ENCODE data around the gene CKB.

CKB gene

GRCh38 chr14:103500148-103500990 is 22.3 kb downstream of the CKB start:
- no peak overlapping the region for H3K4me3 ChIP-seq (ENCODE audit: control insufficient read depth, low read depth, low read length)
- TF ChIP-seq CTCF (conservative IDR thresholded peaks at IDR 0.05; ENCODE audit: control insufficient read depth, insufficient read depth, low read depth, low read length): peak; percentile 96
- DNase-seq (ENCODE audit: low read depth): peak; percentile 84

GRCh38 chr14:103499709-103500108 is 22.9 kb downstream of the CKB start:
- no peak for TF ChIP-seq CTCF (conservative IDR thresholded peaks at IDR 0.05; ENCODE audit: control insufficient read depth, insufficient read depth, low read depth, low read length)
- no peak for DNase-seq (ENCODE audit: low read depth)
- H3K4me3 ChIP-seq (ENCODE audit: control insufficient read depth, low read depth, low read length): no peak overlapping the region

- no peak overlapping the region for H3K4me3 ChIP-seq (ENCODE audit: control insufficient read depth, low read depth, low read length)
- no peak for TF ChIP-seq CTCF (conservative IDR thresholded peaks at IDR 0.05; ENCODE audit: control insufficient read depth, insufficient read depth, low read depth, low read length)
- DNase-seq (ENCODE audit: low read depth): peak; percentile 54
These were observed 25.9 kb downstream of the CKB start for GRCh38 chr14:103496776-103497175.

GRCh38 chr14:103495854-103496253 is 26.8 kb downstream of the CKB start:
- H3K4me3 ChIP-seq (ENCODE audit: control insufficient read depth, low read depth, low read length): no peak overlapping the region
- no peak for TF ChIP-seq CTCF (conservative IDR thresholded peaks at IDR 0.05; ENCODE audit: control insufficient read depth, insufficient read depth, low read depth, low read length)
- no peak for DNase-seq (ENCODE audit: low read depth)

GRCh38 chr14:103492156-103492925 is 30.3 kb downstream of the CKB start:
- H3K4me3 ChIP-seq (ENCODE audit: control insufficient read depth, low read depth, low read length): no peak overlapping the region
- no peak for TF ChIP-seq CTCF (conservative IDR thresholded peaks at IDR 0.05; ENCODE audit: control insufficient read depth, insufficient read depth, low read depth, low read length)
- DNase-seq (ENCODE audit: low read depth): no peak

- no peak for TF ChIP-seq CTCF (conservative IDR thresholded peaks at IDR 0.05; ENCODE audit: control insufficient read depth, insufficient read depth, low read depth, low read length)
- DNase-seq (ENCODE audit: low read depth): no peak
- H3K4me3 ChIP-seq (ENCODE audit: control insufficient read depth, low read depth, low read length): no peak overlapping the region
These were observed 30.9 kb downstream of the CKB start for GRCh38 chr14:103491691-103492090.
